MM.1S (cell line): ENCODE measurements around the gene MARF1.

Source experiments
- DNase-seq: peaks from one replicate; pipeline ENCODE4 v3.0.0-alpha.2; 2015
- H2AFZ ChIP-seq: fragments of 300-600 bp; sonication (generic); 2 replicates; pipeline ENCODE4 v1.6.0; 2016; ENCODE audit warnings: antibody characterized with exemption, low read length
- H3F3A ChIP-seq: fragments of 300-600 bp; sonication (generic); 2 replicates; pipeline ENCODE4 v1.6.1; 2016; ENCODE audit warnings: mild to moderate bottlenecking, antibody characterized with exemption, low read length, moderate library complexity, mixed read lengths; ENCODE audit not compliant: insufficient read depth
- H3K27ac ChIP-seq: fragments of 300-600 bp; sonication (generic); 2 replicates; pipeline ENCODE4 v1.5.1; 2016; ENCODE audit warnings: mild to moderate bottlenecking, low read length
- H3K27me3 ChIP-seq: fragments of 300-600 bp; sonication (generic); replicated peaks from 2 replicates; pipeline ENCODE4 v1.6.0; 2016; ENCODE audit warnings: low read length; ENCODE audit not compliant: insufficient read depth
- H3K36me3 ChIP-seq: fragments of 300-600 bp; sonication (generic); replicated peaks from 2 replicates; pipeline ENCODE4 v1.6.1; 2016; ENCODE audit warnings: mild to moderate bottlenecking, low read length, mixed read lengths; ENCODE audit not compliant: insufficient read depth
- H3K4me1 ChIP-seq: fragments of 300-600 bp; sonication (generic); 2 replicates; pipeline ENCODE4 v1.6.1; 2016; ENCODE audit warnings: low read length, mixed read lengths
- H3K4me2 ChIP-seq: fragments of 300-600 bp; sonication (generic); 2 replicates; pipeline ENCODE4 v1.6.0; 2016; ENCODE audit warnings: low read depth, low read length
- H3K4me3 ChIP-seq: fragments of 300-600 bp; sonication (generic); 2 replicates; pipeline ENCODE4 v1.5.1; 2016; ENCODE audit warnings: low read length, mixed read lengths
- H3K79me2 ChIP-seq: fragments of 300-600 bp; sonication (generic); 2 replicates; pipeline ENCODE4 v1.6.1; 2016; ENCODE audit warnings: mixed run types, low read length, mixed read lengths
- H3K9ac ChIP-seq: fragments of 300-600 bp; sonication (generic); 2 replicates; pipeline ENCODE4 v1.6.1; 2016; ENCODE audit warnings: low read length, mixed read lengths
- H3K9me2 ChIP-seq: fragments of 300-600 bp; sonication (generic); replicated peaks from 2 replicates; pipeline ENCODE4 v1.6.1; 2016; ENCODE audit warnings: mild to moderate bottlenecking, low read length, mixed read lengths; ENCODE audit not compliant: insufficient read depth
- H3K9me3 ChIP-seq: fragments of 300-600 bp; sonication (generic); replicated peaks from 2 replicates; pipeline ENCODE4 v1.6.1; 2016; ENCODE audit warnings: mild to moderate bottlenecking, low read length, mixed read lengths; ENCODE audit not compliant: insufficient read depth
- H4K20me1 ChIP-seq: fragments of 300-600 bp; sonication (generic); 2 replicates; pipeline ENCODE4 v1.6.1; 2016; ENCODE audit warnings: mild to moderate bottlenecking, low read length, moderate library complexity, mixed read lengths; ENCODE audit not compliant: insufficient read depth
- CTCF ChIP-seq: fragments of 300-600 bp; sonication (generic); IDR thresholded peaks from 2 replicates; pipeline ENCODE4 v1.5.1; 2016; ENCODE audit warnings: antibody characterized with exemption, low read length, mixed read lengths
- EZH2 ChIP-seq: fragments of 300-600 bp; sonication (generic); optimal IDR thresholded peaks from 2 replicates; pipeline ENCODE3; 2017; ENCODE audit warnings: low read depth, mild to moderate bottlenecking, antibody characterized with exemption, low read length, mixed read lengths
- EZH2phosphoT487 ChIP-seq: fragments of 300-600 bp; sonication (generic); IDR thresholded peaks from 2 replicates; pipeline ENCODE4 v1.6.1; 2018; ENCODE audit warnings: antibody characterized with exemption, low read length

MARF1 gene

GRCh38 chr16:15640966-15641365 lies 2.0 kb downstream of the MARF1 start:
- Histone ChIP-seq H3K27ac (no peak overlapping the region), H3K4me2 (peak overlapping the region; percentile 75), H3K4me1 (peaks cover 31% of the 10 kb centered on the region), H3F3A (peaks cover 44% of the 10 kb centered on the region), H3K9ac (peak overlapping the region; percentile 61; the same call in 1 of the 2 replicates), H3K27me3 (no peaks in the 10 kb centered on the region), H3K79me2 (peaks cover 33% of the 10 kb centered on the region), H4K20me1 (no peaks in the 10 kb centered on the region), H3K4me3 (peak overlapping the region; percentile 83), H2AFZ (no peak overlapping the region), H3K9me3 (no peaks in the 10 kb centered on the region), H3K9me2 (no peaks in the 10 kb centered on the region), H3K36me3 (0 out of 2 replicates have a peak, but pooled peaks cover 3% of the 10 kb centered on the region)
- no peak for DNase-seq
- TF ChIP-seq EZH2 (no peak), EZH2phosphoT487 (no peak), CTCF (no peak)

GRCh38 chr16:15639061-15639568 lies 3.8 kb downstream of the MARF1 start:
- no peak for TF ChIP-seq EZH2
- no peak for TF ChIP-seq EZH2phosphoT487
- TF ChIP-seq CTCF, result no peak
- no peak for DNase-seq
- Histone ChIP-seq H3K27me3 (no peaks in the 10 kb centered on the region), H3K36me3 (0 out of 2 replicates have a peak, but pooled peaks cover 3% of the 10 kb centered on the region), H3K9ac (no peak overlapping the region), H3K79me2 (peaks cover 33% of the 10 kb centered on the region), H3F3A (peaks cover 25% of the 10 kb centered on the region), H3K4me1 (peaks cover 13% of the 10 kb centered on the region), H3K9me3 (no peaks in the 10 kb centered on the region), H3K27ac (no peak overlapping the region), H2AFZ (no peak overlapping the region), H3K4me2 (no peak overlapping the region), H3K4me3 (no peak overlapping the region), H3K9me2 (no peaks in the 10 kb centered on the region), H4K20me1 (no peaks in the 10 kb centered on the region)

GRCh38 chr16:15636392-15636873 lies 6.5 kb downstream of the MARF1 start:
- Histone ChIP-seq H3K27ac (no peak overlapping the region), H3K9ac (no peak overlapping the region), H3K9me2 (no peaks in the 10 kb centered on the region), H3K79me2 (peaks cover 23% of the 10 kb centered on the region), H3K4me2 (no peak overlapping the region), H3K36me3 (0 out of 2 replicates have a peak, but pooled peaks cover 3% of the 10 kb centered on the region), H2AFZ (no peak overlapping the region), H3K4me1 (peaks cover 8% of the 10 kb centered on the region; the same call in 1 of the 2 replicates), H3F3A (peaks cover 1% of the 10 kb centered on the region; the same call in 1 of the 2 replicates), H3K27me3 (no peaks in the 10 kb centered on the region), H3K9me3 (no peaks in the 10 kb centered on the region), H3K4me3 (no peak overlapping the region), H4K20me1 (no peaks in the 10 kb centered on the region)
- no peak for TF ChIP-seq EZH2
- DNase-seq, result no peak

GRCh38 chr16:15635926-15636325 lies 7.0 kb downstream of the MARF1 start:
- Histone ChIP-seq H3F3A (no peaks in the 10 kb centered on the region), H4K20me1 (no peaks in the 10 kb centered on the region), H2AFZ (no peak overlapping the region), H3K27me3 (no peaks in the 10 kb centered on the region), H3K36me3 (0 out of 2 replicates have a peak, but pooled peaks cover 3% of the 10 kb centered on the region), H3K4me1 (0 out of 2 replicates have a peak, but pooled peaks cover 4% of the 10 kb centered on the region), H3K79me2 (peaks cover 18% of the 10 kb centered on the region), H3K4me3 (no peak overlapping the region), H3K9me2 (no peaks in the 10 kb centered on the region), H3K4me2 (no peak overlapping the region), H3K9ac (no peak overlapping the region), H3K9me3 (no peaks in the 10 kb centered on the region), H3K27ac (no peak overlapping the region)
- TF ChIP-seq EZH2phosphoT487 (no peak), EZH2 (no peak), CTCF (no peak)
- DNase-seq, result no peak
